Right cardiac atrium (tissue), 5 donors: ENCODE data around the gene PHACTR1. TPM values are rescaled to one million over a fixed set of nuclear protein-coding genes. Genes with fewer than 3 reads are reported as not detected.

Experiments
- ATAC-seq, 2 donors: fragments of 200-7000 bp; cut with Tn5 transposase; one replicate each; pipeline versions ENCODE4 v1.8.0 to v1.9.1; 2020; ENCODE audit warnings: moderate library complexity in 2 of 2, mild to moderate bottlenecking in 1 of 2
- DNase-seq, 3 donors: peaks; one replicate each; pipeline ENCODE4 v3.0.0-alpha.2; 2020
- H3K27ac ChIP-seq: one replicate; pipeline ENCODE4 v1.5.1; 2013; ENCODE audit warnings: mild to moderate bottlenecking, low read length, control low read depth, moderate library complexity
- H3K27me3 ChIP-seq: one replicate; pipeline ENCODE4 v1.6.1; 2013; ENCODE audit not compliant: control insufficient read depth, insufficient read depth
- H3K4me1 ChIP-seq: one replicate; pipeline ENCODE4 v1.6.1; 2013; ENCODE audit warnings: low read length; ENCODE audit not compliant: control insufficient read depth, insufficient read depth
- H3K4me3 ChIP-seq: one replicate; pipeline ENCODE4 v1.5.1; 2013; ENCODE audit warnings: low read length, control low read depth
- H3K9me3 ChIP-seq: one replicate; pipeline ENCODE4 v1.6.1; 2013; ENCODE audit warnings: low read length; ENCODE audit not compliant: control insufficient read depth
- WGBS: extraction: QIAGEN DNeasy Blood & Tissue Kit; methylation state at CpG from one replicate; pipeline ENCODE4 v1.1.7; 2013; 5-methylcytosine and 5-hydroxymethylcytosine counted together
- intact Hi-C, 4 donors: fragments of 100-400 bp; cut with DNase I; formaldehyde crosslinking; loops; one replicate each; pipeline versions ENCODE4 v1.11.0 to v1.14.0; 2022 to 2023
- polyA plus RNA-seq: library from polyadenylated mRNA; stranded (reverse); fragments of 200-250 nt; gene quantifications from one replicate; pipeline ENCODE4 v1.2.3, GENCODE V29; 2013
- total RNA-seq, 4 donors: library from RNA; stranded (reverse); fragmentation: NEBNext Ultra II Directional; extraction: Animal tissue kit (Norgen Biotek cat#: 25700); gene quantifications; one replicate each; pipeline ENCODE4 v1.2.1, GENCODE V29; 2021
- donor health status: healthy with polysubstance abuse.
- donor health status: DM: no; HTN: yes; CAD: no.
- donor health status: DM: no; HTN: no; CAD: no.
- donor health status: DM: no; HTN: yes; CAD: no; lungs with severe emphysema.
- donor health status: DM: yes; HTN: yes; CAD: no.

PHACTR1 gene
- total and polyA plus RNA-seq, 5 donors = 7.3 to 29.4 (median 25.1) TPM

DNA sequence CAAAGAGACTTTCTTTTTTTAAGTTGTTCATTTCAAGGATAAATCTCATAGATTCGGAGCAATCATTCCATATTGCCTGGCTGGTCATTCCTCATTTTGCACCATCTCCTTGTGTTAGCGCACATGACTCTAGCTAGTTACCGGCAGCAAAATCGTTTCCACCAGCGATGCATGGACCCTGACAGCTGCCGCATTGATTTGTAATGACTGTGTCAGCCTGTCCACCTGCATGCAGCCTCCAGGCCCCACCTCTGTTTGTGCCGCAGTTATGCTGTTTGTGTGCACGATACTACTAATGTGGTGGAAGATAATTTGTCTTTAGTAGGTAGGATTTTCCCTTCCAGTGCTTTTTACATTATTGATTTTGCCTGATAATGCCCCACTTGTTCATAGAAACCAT is 447.7 kb downstream of the PHACTR1 start:
- ATAC-seq = no peak
- no peak for DNase-seq
- no peak overlapping the region for H3K27ac ChIP-seq
- H3K4me3 ChIP-seq = no peak overlapping the region
- intact Hi-C loops = no loop called here
- no peaks in the 10 kb centered on the region for H3K9me3 ChIP-seq
- H3K27me3 ChIP-seq = no peaks in the 10 kb centered on the region
- H3K4me1 ChIP-seq = no peaks in the 10 kb centered on the region
- 94% methylated on average over 8 of the region's 8 CpGs for WGBS

DNA sequence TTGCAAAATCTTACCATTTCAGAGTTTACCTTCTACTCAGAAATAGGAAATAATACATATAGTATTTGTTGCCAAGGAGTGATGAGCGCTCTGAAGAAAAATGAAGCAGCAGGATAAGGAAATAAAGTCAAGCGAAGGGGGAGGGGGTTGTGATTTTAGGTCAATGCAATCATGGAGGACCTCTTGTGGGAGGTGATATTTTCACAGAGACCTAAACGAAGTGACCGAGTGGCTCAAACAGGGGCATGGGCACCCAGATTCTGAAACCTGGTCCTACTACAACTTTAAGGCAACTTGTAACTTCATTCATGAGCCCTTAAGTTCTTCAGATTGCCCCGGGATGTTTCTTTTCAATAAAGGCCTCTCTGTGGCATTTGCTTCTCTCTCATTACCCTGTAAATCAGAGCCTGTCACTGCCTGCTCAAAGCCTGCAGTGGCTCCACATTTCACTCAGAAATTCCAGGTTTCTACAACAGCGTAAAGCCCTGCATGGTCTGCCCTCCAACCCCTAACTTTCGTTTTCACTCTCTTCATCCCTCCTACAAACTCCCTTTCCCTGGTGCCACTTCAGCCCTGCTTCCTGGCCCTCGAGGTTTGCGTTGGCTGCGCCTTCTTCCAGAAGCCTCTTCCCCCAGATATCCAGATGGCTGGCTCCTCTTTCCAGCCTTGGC is 449.1 kb downstream of the PHACTR1 start:
- Histone ChIP-seq H3K27ac (no peak overlapping the region), H3K4me1 (no peaks in the 10 kb centered on the region), H3K27me3 (no peaks in the 10 kb centered on the region), H3K4me3 (no peak overlapping the region), H3K9me3 (no peaks in the 10 kb centered on the region)
- 78% methylated on average over 10 of the region's 10 CpGs for WGBS
- intact Hi-C loops = no loop called here
- ATAC-seq (no peak), DNase-seq (no peak)

DNA sequence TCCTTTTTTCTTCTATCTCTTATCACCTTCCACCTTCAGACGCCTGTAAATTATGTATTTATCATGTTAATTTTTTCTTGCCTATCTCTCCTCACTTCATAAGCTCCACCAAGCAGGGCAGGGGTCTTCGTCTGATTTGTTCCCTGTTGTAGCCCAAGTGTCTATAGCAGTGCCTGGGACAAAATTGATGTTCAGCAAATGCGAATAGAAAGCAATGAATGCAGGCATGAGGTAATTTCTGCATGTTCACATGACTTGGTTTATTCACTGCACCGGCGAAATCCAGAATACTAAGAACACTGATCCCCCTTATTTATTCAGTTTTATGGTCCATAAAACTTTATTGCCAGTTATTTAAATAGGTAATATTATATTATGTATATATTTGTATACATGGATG is 449.7 kb downstream of the PHACTR1 start:
- H3K27me3 ChIP-seq = no peaks in the 10 kb centered on the region
- 86% methylated on average over 5 of the region's 5 CpGs for WGBS
- ATAC-seq (no peak), DNase-seq (no peak)
- no peaks in the 10 kb centered on the region for H3K4me1 ChIP-seq
- H3K4me3 ChIP-seq = no peak overlapping the region
- no peaks in the 10 kb centered on the region for H3K9me3 ChIP-seq
- intact Hi-C loops = no loop called here
- no peak overlapping the region for H3K27ac ChIP-seq

DNA sequence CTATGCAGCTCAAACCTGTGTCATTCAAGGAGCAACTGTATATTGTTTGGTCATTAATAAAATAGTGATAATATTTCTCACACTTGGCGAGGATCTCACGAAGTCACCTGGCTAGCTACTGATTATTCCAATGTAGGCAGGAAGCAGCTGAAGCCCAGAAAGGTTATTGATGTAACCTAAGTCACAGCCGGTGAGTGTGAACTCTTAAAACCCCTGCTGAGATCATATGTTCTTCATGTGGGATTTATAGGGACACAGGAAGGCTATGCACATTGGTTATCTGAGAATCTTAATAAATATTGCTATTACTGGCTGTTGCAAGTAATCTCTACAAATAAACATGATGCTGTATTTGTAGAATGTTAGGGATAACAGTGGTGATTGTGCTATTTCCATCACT is 450.3 kb downstream of the PHACTR1 start:
- Histone ChIP-seq H3K4me3 (no peak overlapping the region), H3K9me3 (no peaks in the 10 kb centered on the region), H3K4me1 (no peaks in the 10 kb centered on the region), H3K27me3 (no peaks in the 10 kb centered on the region), H3K27ac (no peak overlapping the region)
- intact Hi-C loops = no loop called here
- no peak for DNase-seq
- no peak for ATAC-seq
- WGBS = 83% methylated on average over 3 of the region's 3 CpGs

DNA sequence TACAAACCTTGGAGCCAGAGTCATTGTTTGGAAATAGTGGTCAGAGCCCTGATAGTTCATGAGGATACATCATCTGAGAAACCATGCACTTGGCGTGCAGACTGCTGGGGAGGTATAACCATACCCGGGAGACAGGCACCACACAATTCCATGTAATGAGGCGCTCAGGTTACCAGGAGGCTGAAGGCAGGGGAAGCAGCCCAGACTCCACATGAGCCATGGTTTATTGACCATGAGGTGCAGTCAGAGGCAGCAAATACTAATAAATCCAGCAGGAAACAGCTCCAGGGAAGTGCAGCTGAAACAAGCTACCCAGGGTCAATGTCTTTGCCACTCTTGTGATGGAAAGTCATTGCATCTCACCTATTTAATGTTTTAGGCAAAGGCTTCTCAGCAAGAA is 455.7 kb downstream of the PHACTR1 start:
- Histone ChIP-seq H3K27me3 (no peaks in the 10 kb centered on the region), H3K4me1 (no peaks in the 10 kb centered on the region), H3K4me3 (no peak overlapping the region), H3K27ac (no peak overlapping the region), H3K9me3 (no peaks in the 10 kb centered on the region)
- no peak for ATAC-seq
- intact Hi-C loops = no loop called here
- 93% methylated on average over 3 of the region's 3 CpGs for WGBS
- no peak for DNase-seq

DNA sequence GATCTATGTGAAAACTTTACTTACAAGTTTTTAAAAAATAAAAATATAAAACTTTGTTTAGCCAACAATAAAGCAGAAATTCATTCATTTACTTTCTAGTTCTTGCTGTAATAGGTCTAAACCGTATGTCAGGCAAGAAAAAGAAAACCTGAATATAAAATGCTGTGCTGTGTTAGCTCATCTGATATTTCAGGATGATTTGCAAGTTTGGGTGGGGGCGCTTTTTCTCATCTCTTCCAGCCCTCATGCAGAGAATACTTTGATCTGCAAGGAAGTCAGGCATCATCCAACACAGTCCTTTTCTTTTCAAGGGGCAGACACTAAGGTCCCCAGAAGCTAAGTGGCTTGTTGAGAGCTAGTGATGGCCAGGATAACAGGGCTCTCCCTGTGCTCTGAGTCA is 458.5 kb downstream of the PHACTR1 start:
- H3K4me3 ChIP-seq = no peak overlapping the region
- intact Hi-C loops = no loop called here
- no peaks in the 10 kb centered on the region for H3K4me1 ChIP-seq
- H3K27ac ChIP-seq = no peak overlapping the region
- H3K27me3 ChIP-seq = no peaks in the 10 kb centered on the region
- ATAC-seq (no peak), DNase-seq (no peak)
- no peaks in the 10 kb centered on the region for H3K9me3 ChIP-seq
- 79% methylated on average over 2 of the region's 2 CpGs for WGBS

DNA sequence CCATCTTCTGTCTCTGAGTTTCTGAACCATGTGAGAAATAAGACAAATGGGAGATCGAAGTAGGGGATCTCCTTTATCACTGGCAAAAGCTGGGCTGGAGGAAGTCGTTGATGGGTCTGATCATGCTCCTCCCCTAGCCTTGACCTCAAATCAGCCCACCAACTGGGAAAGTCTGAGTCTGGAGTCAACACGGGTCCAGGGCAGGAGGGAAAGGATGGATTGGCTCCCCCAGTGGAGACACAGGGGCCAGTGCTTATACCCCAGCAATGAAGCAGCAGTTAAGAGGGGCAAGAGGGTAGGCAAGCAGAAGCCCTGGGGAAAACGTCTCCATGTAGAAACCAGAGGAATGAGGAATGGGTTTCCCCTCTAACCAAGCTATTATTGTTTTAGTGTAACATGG is 459.2 kb downstream of the PHACTR1 start:
- H3K4me3 ChIP-seq = no peak overlapping the region
- WGBS = 52% methylated on average over 4 of the region's 4 CpGs
- intact Hi-C loops = no loop called here
- DNase-seq (no peak), ATAC-seq (no peak)
- H3K9me3 ChIP-seq = no peaks in the 10 kb centered on the region
- no peaks in the 10 kb centered on the region for H3K27me3 ChIP-seq
- H3K27ac ChIP-seq = no peak overlapping the region
- no peaks in the 10 kb centered on the region for H3K4me1 ChIP-seq

DNA sequence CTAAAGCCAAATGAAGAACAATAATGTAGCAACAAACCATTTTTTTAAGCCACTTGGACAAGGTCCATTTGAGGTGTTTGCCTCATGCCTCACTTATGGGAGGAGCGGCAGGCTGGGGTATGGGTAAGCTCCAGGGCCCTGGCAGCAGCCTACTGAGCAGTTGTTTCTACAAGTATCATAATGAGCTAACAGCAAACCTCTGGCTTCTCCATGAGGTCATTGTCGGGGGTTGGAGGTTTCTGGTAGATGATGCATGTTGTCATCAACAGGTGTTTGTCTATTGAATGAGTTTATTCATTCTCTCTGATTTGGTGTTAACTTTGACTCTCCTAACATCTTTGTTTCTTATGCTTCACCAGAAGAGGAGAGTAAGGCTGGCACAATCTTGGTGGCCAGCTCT is 461.1 kb downstream of the PHACTR1 start:
- no peak for ATAC-seq
- 82% methylated on average over 2 of the region's 2 CpGs for WGBS
- intact Hi-C loops = no loop called here

DNA sequence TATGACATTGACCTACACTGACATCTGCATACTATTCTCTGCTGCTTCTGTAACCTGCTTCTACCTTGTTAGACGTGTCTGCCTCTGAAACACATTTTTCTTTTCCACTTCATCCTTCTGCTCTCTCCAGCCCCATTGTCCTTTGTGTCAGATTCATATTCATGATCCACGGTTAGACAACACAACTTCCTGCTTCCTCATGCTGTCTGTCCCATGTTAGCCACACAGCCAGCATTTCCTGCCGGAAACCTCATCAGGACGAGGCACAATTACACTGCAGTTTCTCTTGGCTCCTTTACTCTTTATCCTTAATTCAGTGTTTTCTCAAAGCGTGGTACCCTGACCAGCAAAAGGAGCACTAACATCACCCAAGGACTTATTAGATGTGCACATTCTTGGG is 461.5 kb downstream of the PHACTR1 start:
- Histone ChIP-seq H3K27ac (no peak overlapping the region), H3K4me3 (no peak overlapping the region), H3K4me1 (no peaks in the 10 kb centered on the region), H3K27me3 (no peaks in the 10 kb centered on the region), H3K9me3 (no peaks in the 10 kb centered on the region)
- intact Hi-C loops = no loop called here
- no peak for DNase-seq
- no peak for ATAC-seq
- 34% methylated on average over 5 of the region's 5 CpGs for WGBS

More for the DNA sequence above, 461.1 kb downstream of the PHACTR1 start:
- Histone ChIP-seq H3K4me3 (no peak overlapping the region), H3K9me3 (no peaks in the 10 kb centered on the region), H3K27ac (no peak overlapping the region), H3K4me1 (no peaks in the 10 kb centered on the region), H3K27me3 (no peaks in the 10 kb centered on the region)
- DNase-seq = no peak

DNA sequence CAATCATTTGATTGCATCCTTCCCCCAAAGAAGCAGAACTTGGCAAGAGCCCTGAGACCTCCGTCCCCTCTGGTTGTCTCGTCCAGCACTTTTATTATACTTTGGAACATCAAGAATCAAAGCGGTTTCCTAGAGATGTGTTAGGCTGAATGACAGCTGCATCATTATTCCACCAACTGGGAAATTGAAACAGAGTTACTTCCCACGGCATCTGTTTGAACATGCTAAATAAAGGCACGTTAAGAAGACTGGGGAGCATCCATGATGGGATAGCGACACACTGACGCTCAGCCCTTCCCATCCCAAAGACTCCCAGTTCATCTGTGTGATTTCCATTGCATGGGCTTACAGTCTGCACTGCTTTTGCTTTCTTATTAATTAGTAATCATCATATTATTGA is 464.0 kb downstream of the PHACTR1 start:
- Histone ChIP-seq H3K27ac (no peak overlapping the region), H3K4me3 (no peak overlapping the region), H3K9me3 (no peaks in the 10 kb centered on the region), H3K4me1 (no peaks in the 10 kb centered on the region), H3K27me3 (no peaks in the 10 kb centered on the region)
- intact Hi-C loops = no loop called here
- ATAC-seq (no peak), DNase-seq (no peak)
- 88% methylated on average over 7 of the region's 7 CpGs for WGBS

DNA sequence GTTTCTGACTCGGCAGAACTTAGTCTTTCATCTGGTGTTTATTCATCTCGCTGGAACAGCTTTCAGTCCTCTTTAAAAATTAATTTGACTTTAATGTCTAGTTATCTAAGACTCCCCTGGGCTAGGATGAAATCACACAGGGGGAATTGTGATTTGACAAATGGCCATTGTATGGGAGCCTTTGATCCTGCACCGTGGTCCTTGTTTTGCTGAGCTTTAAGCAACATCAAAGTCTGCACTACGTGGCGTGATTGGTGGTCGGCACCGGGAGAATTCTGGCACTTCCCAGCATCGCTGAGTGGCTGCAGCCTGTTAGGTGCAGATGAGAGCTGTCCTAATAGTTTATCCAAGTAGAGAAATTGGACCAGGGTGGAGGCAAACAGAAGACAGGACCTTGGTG is 464.8 kb downstream of the PHACTR1 start:
- no peak overlapping the region for H3K27ac ChIP-seq
- no peak for DNase-seq
- no peaks in the 10 kb centered on the region for H3K9me3 ChIP-seq
- no peak overlapping the region for H3K4me3 ChIP-seq
- 69% methylated on average over 8 of the region's 8 CpGs for WGBS
- no peak for ATAC-seq
- no peaks in the 10 kb centered on the region for H3K4me1 ChIP-seq
- H3K27me3 ChIP-seq = no peaks in the 10 kb centered on the region
- intact Hi-C loops = no loop called here
